Progenitor cell of endocrine pancreas (in vitro differentiated cells): ENCODE results near the gene COL17A1. TPM values are rescaled to one million over a fixed set of nuclear protein-coding genes. Genes with fewer than 3 reads are reported as not detected.

ENCODE experiments used
- DNase-seq: peaks from one replicate; pipeline ENCODE4 v3.0.0; 2021; ENCODE audit warnings: low spot score; ENCODE audit not compliant: unreplicated experiment
- H3K27ac Mint-ChIP-seq: 2 replicates; pipeline ENCODE4 v1.8.0; 2021; ENCODE audit warnings: mild to moderate bottlenecking, moderate library complexity, mixed read lengths
- H3K27me3 Mint-ChIP-seq: 2 replicates; pipeline ENCODE4 v1.8.0; 2021; ENCODE audit warnings: mixed read lengths
- H3K36me3 Mint-ChIP-seq: 2 replicates; pipeline ENCODE4 v1.8.0; 2022; ENCODE audit warnings: mixed read lengths; ENCODE audit not compliant: insufficient read depth
- H3K4me1 Mint-ChIP-seq: 2 replicates; pipeline ENCODE4 v1.8.0; 2021; ENCODE audit warnings: low read depth, mixed read lengths
- H3K4me3 Mint-ChIP-seq: 2 replicates; pipeline ENCODE4 v1.8.0; 2021; ENCODE audit warnings: low read depth, mild to moderate bottlenecking, moderate library complexity, mixed read lengths
- H3K9me3 Mint-ChIP-seq: 2 replicates; pipeline ENCODE4 v1.8.0; 2021; ENCODE audit warnings: low read depth, mixed read lengths
- total RNA-seq: library from RNA; stranded (reverse); gene quantifications from 2 replicates; pipeline ENCODE4 v1.2.1, GENCODE V29; 2021
- TF ChIP-seq, protein P1 (sequence below): fragments of 200-600 bp; sonication (generic); IDR thresholded peaks from one replicate; pipeline ENCODE4 v1.5.0; 2021; ENCODE audit warnings: antibody characterized with exemption, mild to moderate bottlenecking; ENCODE audit not compliant: unreplicated experiment

Gene COL17A1
- total RNA-seq, 1 donor from 2014 or later = 0.86 TPM

DNA sequence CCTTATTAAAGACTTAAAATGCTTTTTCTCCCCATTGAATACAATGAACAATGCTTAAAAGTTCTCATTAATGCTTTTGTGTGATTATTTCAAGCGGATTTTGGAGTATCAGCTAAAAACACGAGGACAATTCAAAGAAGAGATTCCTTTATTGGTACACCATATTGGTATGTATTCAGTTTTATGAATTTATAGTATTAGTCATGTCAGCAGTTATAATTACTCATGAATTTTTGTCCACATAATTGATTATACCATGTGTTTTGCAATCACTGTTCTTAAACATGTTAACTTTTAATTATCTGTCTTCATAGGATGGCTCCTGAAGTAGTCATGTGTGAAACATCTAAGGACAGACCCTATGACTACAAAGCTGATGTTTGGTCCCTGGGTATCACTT lies 86.9 kb downstream of the COL17A1 start:
- H3K36me3 Mint-ChIP-seq = peaks cover 21% of the 10 kb centered on the region
- DNase-seq = no peak
- no peaks in the 10 kb centered on the region for H3K27me3 Mint-ChIP-seq
- H3K9me3 Mint-ChIP-seq = no peaks in the 10 kb centered on the region
- no peak overlapping the region for H3K27ac Mint-ChIP-seq
- no peaks in the 10 kb centered on the region for H3K4me1 Mint-ChIP-seq
- H3K4me3 Mint-ChIP-seq = no peak overlapping the region
- TF ChIP-seq, protein P1, sequence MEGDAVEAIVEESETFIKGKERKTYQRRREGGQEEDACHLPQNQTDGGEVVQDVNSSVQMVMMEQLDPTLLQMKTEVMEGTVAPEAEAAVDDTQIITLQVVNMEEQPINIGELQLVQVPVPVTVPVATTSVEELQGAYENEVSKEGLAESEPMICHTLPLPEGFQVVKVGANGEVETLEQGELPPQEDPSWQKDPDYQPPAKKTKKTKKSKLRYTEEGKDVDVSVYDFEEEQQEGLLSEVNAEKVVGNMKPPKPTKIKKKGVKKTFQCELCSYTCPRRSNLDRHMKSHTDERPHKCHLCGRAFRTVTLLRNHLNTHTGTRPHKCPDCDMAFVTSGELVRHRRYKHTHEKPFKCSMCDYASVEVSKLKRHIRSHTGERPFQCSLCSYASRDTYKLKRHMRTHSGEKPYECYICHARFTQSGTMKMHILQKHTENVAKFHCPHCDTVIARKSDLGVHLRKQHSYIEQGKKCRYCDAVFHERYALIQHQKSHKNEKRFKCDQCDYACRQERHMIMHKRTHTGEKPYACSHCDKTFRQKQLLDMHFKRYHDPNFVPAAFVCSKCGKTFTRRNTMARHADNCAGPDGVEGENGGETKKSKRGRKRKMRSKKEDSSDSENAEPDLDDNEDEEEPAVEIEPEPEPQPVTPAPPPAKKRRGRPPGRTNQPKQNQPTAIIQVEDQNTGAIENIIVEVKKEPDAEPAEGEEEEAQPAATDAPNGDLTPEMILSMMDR = no peak

DNA sequence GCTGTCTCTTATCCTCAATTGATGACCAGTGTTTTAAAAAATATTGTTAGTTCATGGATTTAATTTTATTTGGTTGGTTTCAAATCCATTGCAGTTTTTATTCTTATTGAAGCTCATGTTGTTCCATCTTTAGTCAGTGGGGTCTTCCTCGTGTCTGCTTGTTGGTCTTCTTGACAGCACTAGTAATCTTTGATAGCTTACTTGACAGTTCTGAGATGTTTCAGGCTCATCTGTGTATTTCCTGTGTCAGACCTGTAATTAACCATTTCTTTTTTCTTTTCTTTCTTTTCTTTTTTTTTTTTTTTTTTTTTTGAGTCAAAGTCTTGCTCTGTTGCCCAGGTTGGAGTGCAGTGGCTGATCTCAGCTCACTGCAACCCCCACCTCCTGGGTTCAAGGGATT lies 90.5 kb downstream of the COL17A1 start:
- Mint-ChIP-seq H3K27me3 (no peaks in the 10 kb centered on the region), H3K4me1 (no peaks in the 10 kb centered on the region), H3K4me3 (no peak overlapping the region), H3K27ac (no peak overlapping the region), H3K9me3 (no peaks in the 10 kb centered on the region), H3K36me3 (peaks cover 9% of the 10 kb centered on the region)
- TF ChIP-seq, protein P1 = no peak
- DNase-seq = no peak

DNA sequence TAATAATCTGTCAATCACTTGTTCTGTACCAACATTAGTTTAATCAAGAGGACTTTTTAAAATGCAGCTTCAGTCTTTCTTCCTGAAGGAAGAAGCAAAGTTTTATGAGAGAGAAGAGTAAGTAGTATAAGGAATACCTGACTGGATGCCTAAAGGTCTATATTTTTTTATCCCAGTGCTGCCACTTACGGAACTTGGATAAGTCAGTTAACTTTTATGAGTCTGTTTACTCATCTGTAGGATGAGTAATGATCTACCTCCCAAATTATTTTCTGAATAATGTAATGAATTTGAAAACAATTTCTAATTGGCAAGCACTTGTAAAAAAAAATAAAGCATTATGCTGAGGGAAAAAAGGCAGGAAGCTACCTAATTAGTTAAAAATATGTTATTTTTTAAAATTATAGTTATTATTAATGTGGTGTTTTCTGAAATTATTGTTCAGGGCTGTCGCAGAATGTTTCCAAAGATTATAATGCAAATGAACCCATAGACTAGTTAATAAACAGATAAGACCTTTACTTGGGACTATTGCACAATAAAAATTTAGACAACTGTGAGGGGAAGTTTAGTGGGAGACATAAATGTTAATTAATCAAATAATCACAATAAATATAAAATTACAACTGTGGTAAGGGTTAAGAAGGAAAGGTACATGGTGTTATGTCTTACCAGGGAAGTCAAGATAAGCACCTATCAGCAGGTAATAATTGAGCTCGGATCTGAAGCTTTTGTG lies 94.1 kb downstream of the COL17A1 start:
- peaks cover 3% of the 10 kb centered on the region for H3K36me3 Mint-ChIP-seq
- H3K27ac Mint-ChIP-seq = no peak overlapping the region
- no peaks in the 10 kb centered on the region for H3K9me3 Mint-ChIP-seq

DNA sequence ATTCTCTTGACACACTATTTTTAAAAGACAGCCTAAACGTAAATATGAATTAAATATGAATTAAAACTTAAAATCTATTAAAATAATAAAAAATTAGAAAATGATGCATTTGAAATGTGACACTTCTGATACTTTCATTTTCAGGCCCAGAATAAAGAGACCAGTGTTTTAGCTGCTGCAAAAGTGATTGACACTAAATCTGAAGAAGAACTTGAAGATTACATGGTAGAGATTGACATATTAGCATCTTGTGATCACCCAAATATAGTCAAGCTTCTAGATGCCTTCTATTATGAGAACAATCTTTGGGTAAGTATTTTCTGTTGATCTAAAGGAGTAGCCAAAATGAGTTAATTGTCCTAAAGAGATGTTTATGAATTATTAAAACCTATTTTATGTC lies 95.1 kb downstream of the COL17A1 start:
- DNase-seq = no peak
- Mint-ChIP-seq H3K4me3 (no peak overlapping the region), H3K9me3 (no peaks in the 10 kb centered on the region), H3K36me3 (peaks cover 3% of the 10 kb centered on the region), H3K27ac (no peak overlapping the region), H3K27me3 (no peaks in the 10 kb centered on the region), H3K4me1 (no peaks in the 10 kb centered on the region)
- TF ChIP-seq, protein P1 = no peak

More for the DNA sequence above, 94.1 kb downstream of the COL17A1 start:
- no peaks in the 10 kb centered on the region for H3K4me1 Mint-ChIP-seq
- no peak for DNase-seq
- no peaks in the 10 kb centered on the region for H3K27me3 Mint-ChIP-seq
- TF ChIP-seq, protein P1 = no peak
- no peak overlapping the region for H3K4me3 Mint-ChIP-seq

DNA sequence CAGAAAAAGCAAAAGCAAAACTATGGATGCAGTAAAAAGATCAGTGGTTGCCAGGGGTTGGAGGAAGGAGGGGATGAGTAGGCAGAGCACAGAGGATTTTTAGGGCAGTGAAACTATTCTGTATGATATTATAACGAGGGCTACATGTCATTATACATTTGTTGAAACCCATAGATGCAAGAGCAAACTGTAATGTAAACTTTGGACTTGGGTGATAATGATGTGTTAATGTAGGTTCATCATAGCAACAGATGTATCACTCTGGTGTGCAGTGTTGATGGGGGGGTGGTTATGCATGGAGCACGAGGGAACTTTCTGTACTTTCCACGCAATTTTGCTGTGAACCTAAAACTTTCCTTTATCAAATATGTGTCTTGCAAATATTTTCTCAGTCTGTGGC lies 95.6 kb downstream of the COL17A1 start:
- Mint-ChIP-seq H3K4me1 (no peaks in the 10 kb centered on the region), H3K36me3 (peaks cover 3% of the 10 kb centered on the region), H3K9me3 (no peaks in the 10 kb centered on the region), H3K27ac (no peak overlapping the region), H3K4me3 (no peak overlapping the region), H3K27me3 (no peaks in the 10 kb centered on the region)
- TF ChIP-seq, protein P1 = no peak
- DNase-seq = no peak
